Measurements from ENCODE around the gene PRDX1. TPM values are rescaled to one million over a fixed set of nuclear protein-coding genes. Genes with fewer than 3 reads are reported as not detected.

Gene PRDX1
- total and polyA plus RNA-seq, 2 experiments from 2014 or later: 1,070 to 2,149 TPM

DNA sequence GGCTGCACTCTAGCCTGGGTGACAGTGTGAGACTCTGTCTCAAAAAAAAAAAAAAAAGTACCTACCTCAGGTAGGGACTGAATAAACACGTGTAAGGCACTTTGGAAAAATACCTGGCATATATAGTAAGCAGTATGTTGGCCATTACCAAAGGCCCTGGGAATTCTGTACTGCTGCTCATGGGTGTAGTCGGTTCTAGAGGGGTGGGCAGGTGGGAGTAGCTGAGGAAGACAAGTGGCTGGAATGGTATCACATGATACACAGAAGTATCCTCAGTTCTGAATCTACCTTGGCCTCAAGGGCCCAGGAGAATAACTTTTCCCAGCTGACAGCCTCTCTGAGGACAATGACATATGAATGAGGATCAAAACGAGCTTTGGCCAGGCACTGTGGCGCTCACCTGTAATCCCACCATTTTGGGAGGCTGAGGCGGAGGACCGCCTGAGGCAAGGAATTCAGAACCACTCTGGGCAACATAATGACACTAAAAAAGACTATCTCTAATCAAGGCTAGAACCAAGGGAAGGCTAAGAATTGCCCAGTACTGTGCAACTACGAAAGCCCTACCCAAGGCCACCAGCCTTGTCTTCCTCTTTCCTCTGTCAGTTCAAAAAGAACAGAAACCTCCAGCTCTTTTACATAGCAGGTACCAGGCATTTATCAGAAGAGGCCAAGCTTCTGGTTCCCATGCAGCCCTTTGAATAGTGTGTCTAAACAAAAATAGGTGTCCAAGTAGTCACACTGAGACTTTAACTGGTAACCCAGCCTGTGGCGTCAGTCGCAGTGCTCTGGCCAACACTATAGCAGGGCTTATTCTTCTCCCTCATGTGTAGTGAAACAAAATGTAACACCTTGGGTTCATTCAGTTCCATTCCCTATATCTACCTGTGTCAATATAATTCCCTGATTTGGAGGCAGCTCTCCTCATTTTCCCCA, 11.4 kb downstream of the PRDX1 start:
- peaks cover 16% of the 10 kb centered on the region for H3K79me2 ChIP-seq (replicated peaks; ENCODE audit: insufficient read depth)
- H3K4me1 ChIP-seq (ENCODE audit: insufficient read depth): no peaks in the 10 kb centered on the region
- H3F3A ChIP-seq (replicated peaks; ENCODE audit: low read depth): peaks cover 69% of the 10 kb centered on the region
- peaks cover 74% of the 10 kb centered on the region for H3K36me3 Mint-ChIP-seq (ENCODE audit: low read depth)
- H3K4me1 Mint-ChIP-seq: no peaks in the 10 kb centered on the region
- no peak overlapping the region; the same call in 1 of the 2 replicates for H3K27ac Mint-ChIP-seq
- H3K4me3 Mint-ChIP-seq: no peak overlapping the region; the same call in 2 of the 3 replicates
- no peak overlapping the region for H3K4me3 ChIP-seq
- no peak overlapping the region for H3K4me2 ChIP-seq
- H3K27me3 ChIP-seq (ENCODE audit: insufficient read depth): no peaks in the 10 kb centered on the region
- DNase-seq (ENCODE audit: low spot score): no peak
- no peaks in the 10 kb centered on the region for H3K9me3 Mint-ChIP-seq
- no peak for TF ChIP-seq STAT1 (IDR thresholded peaks at IDR 0.05; ENCODE audit: unreplicated experiment)
- TF ChIP-seq ZNF331 (CRISPR knock-in tag; IDR thresholded peaks at IDR 0.05; ENCODE audit: low read depth): no peak
- TF ChIP-seq ZNF114 (CRISPR knock-in tag; IDR thresholded peaks at IDR 0.05): no peak
- TF ChIP-seq EZH2 (IDR thresholded peaks at IDR 0.05; ENCODE audit: low read depth, unreplicated experiment): no peak
- TF ChIP-seq, protein P1, sequence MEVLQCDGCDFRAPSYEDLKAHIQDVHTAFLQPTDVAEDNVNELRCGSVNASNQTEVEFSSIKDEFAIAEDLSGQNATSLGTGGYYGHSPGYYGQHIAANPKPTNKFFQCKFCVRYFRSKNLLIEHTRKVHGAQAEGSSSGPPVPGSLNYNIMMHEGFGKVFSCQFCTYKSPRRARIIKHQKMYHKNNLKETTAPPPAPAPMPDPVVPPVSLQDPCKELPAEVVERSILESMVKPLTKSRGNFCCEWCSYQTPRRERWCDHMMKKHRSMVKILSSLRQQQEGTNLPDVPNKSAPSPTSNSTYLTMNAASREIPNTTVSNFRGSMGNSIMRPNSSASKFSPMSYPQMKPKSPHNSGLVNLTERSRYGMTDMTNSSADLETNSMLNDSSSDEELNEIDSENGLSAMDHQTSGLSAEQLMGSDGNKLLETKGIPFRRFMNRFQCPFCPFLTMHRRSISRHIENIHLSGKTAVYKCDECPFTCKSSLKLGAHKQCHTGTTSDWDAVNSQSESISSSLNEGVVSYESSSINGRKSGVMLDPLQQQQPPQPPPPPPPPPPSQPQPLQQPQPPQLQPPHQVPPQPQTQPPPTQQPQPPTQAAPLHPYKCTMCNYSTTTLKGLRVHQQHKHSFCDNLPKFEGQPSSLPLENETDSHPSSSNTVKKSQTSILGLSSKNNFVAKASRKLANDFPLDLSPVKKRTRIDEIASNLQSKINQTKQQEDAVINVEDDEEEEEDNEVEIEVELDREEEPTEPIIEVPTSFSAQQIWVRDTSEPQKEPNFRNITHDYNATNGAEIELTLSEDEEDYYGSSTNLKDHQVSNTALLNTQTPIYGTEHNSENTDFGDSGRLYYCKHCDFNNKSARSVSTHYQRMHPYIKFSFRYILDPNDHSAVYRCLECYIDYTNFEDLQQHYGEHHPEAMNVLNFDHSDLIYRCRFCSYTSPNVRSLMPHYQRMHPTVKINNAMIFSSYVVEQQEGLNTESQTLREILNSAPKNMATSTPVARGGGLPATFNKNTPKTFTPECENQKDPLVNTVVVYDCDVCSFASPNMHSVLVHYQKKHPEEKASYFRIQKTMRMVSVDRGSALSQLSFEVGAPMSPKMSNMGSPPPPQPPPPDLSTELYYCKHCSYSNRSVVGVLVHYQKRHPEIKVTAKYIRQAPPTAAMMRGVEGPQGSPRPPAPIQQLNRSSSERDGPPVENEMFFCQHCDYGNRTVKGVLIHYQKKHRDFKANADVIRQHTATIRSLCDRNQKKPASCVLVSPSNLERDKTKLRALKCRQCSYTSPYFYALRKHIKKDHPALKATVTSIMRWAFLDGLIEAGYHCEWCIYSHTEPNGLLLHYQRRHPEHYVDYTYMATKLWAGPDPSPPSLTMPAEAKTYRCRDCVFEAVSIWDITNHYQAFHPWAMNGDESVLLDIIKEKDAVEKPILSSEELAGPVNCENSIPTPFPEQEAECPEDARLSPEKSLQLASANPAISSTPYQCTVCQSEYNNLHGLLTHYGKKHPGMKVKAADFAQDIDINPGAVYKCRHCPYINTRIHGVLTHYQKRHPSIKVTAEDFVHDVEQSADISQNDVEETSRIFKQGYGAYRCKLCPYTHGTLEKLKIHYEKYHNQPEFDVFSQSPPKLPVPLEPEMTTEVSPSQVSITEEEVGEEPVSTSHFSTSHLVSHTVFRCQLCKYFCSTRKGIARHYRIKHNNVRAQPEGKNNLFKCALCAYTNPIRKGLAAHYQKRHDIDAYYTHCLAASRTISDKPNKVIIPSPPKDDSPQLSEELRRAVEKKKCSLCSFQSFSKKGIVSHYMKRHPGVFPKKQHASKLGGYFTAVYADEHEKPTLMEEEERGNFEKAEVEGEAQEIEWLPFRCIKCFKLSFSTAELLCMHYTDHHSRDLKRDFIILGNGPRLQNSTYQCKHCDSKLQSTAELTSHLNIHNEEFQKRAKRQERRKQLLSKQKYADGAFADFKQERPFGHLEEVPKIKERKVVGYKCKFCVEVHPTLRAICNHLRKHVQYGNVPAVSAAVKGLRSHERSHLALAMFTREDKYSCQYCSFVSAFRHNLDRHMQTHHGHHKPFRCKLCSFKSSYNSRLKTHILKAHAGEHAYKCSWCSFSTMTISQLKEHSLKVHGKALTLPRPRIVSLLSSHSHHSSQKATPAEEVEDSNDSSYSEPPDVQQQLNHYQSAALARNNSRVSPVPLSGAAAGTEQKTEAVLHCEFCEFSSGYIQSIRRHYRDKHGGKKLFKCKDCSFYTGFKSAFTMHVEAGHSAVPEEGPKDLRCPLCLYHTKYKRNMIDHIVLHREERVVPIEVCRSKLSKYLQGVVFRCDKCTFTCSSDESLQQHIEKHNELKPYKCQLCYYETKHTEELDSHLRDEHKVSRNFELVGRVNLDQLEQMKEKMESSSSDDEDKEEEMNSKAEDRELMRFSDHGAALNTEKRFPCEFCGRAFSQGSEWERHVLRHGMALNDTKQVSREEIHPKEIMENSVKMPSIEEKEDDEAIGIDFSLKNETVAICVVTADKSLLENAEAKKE (CRISPR knock-in tag; IDR thresholded peaks at IDR 0.05): no peak
- TF ChIP-seq, protein P2, sequence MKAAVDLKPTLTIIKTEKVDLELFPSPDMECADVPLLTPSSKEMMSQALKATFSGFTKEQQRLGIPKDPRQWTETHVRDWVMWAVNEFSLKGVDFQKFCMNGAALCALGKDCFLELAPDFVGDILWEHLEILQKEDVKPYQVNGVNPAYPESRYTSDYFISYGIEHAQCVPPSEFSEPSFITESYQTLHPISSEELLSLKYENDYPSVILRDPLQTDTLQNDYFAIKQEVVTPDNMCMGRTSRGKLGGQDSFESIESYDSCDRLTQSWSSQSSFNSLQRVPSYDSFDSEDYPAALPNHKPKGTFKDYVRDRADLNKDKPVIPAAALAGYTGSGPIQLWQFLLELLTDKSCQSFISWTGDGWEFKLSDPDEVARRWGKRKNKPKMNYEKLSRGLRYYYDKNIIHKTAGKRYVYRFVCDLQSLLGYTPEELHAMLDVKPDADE (IDR thresholded peaks at IDR 0.05): no peak
- peaks cover 64% of the 10 kb centered on the region for H3K36me3 ChIP-seq (ENCODE audit: insufficient read depth)
- no peaks in the 10 kb centered on the region for H3K27me3 Mint-ChIP-seq (ENCODE audit: insufficient read depth, low read depth, poor library complexity)
- no peaks in the 10 kb centered on the region for H3K9me2 ChIP-seq (ENCODE audit: insufficient read depth)
- ATAC-seq: no peak
- H4K20me1 ChIP-seq (replicated peaks; ENCODE audit: insufficient read depth): peaks cover 42% of the 10 kb centered on the region
- peak overlapping the region; percentile 86; the same call in 1 of the 2 replicates for H3K27ac ChIP-seq (ENCODE audit: low read depth)
- no peak overlapping the region for H2AFZ ChIP-seq
